IPS-20b (cell line): ENCODE data around the gene TNFRSF25.
"Not testable (repeated sequence)": the region's sequence is repeated elsewhere in the genome, so short reads cannot be mapped to it uniquely, and the experiment has no call there.

ENCODE experiments used
- H3K27ac ChIP-seq: one replicate; pipeline ENCODE4 v1.5.1; 2013; ENCODE audit warnings: low read length
- H3K27me3 ChIP-seq: 2 replicates; pipeline ENCODE4 v1.6.1; 2013; ENCODE audit warnings: mild to moderate bottlenecking, low read length, inconsistent platforms; ENCODE audit not compliant: insufficient read depth
- H3K36me3 ChIP-seq: 2 replicates; pipeline ENCODE4 v1.6.1; 2013; ENCODE audit warnings: low read depth, mild to moderate bottlenecking, inconsistent platforms, low read length, moderate library complexity; ENCODE audit not compliant: insufficient read depth
- H3K4me1 ChIP-seq: 2 replicates; pipeline ENCODE4 v1.6.1; 2013; ENCODE audit warnings: mild to moderate bottlenecking, control low read depth, inconsistent platforms, low read length, moderate library complexity; ENCODE audit not compliant: insufficient read depth
- H3K4me3 ChIP-seq: 2 replicates; pipeline ENCODE4 v1.5.1; 2013; ENCODE audit warnings: mild to moderate bottlenecking, low read length, inconsistent platforms
- H3K9ac ChIP-seq: 2 replicates; pipeline ENCODE4 v1.6.1; 2013; ENCODE audit warnings: low read depth, mild to moderate bottlenecking, inconsistent platforms, low read length, moderate library complexity
- H3K9me3 ChIP-seq: 2 replicates; pipeline ENCODE4 v1.6.1; 2013; ENCODE audit warnings: mild to moderate bottlenecking, low read depth, low read length, inconsistent platforms; ENCODE audit not compliant: insufficient read depth

Gene TNFRSF25

DNA sequence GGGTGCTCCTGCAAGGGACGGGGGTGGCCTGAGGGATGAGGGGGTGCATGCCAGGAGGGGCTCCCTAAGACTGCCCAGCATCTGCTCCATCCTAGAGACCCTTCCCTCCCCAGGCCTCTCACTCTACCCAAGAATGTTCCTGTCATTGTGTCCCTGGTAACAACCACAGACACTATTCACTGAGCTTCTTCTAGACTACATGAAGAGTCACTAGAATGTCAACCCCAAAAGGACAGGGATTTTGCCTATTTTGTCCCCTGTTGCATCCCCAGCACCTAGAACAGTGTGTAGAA is 2.9 kb downstream of the TNFRSF25 start:
- H3K4me3 ChIP-seq: no peak overlapping the region
- H3K4me1 ChIP-seq: peaks cover 4% of the 10 kb centered on the region; the same call in 1 of the 2 replicates
- peaks cover 6% of the 10 kb centered on the region for H3K36me3 ChIP-seq
- H3K9me3 ChIP-seq: no peaks in the 10 kb centered on the region
- peaks cover 17% of the 10 kb centered on the region; the same call in 1 of the 2 replicates for H3K27me3 ChIP-seq
- H3K9ac ChIP-seq: no peak overlapping the region
- no peak overlapping the region for H3K27ac ChIP-seq

GRCh38 chr1:6462412-6463119 is 3.4 kb downstream of the TNFRSF25 start:
- Histone ChIP-seq H3K27ac (no peak overlapping the region), H3K4me1 (peaks cover 4% of the 10 kb centered on the region; the same call in 1 of the 2 replicates), H3K4me3 (no peak overlapping the region), H3K27me3 (peaks cover 17% of the 10 kb centered on the region; the same call in 1 of the 2 replicates), H3K9me3 (no peaks in the 10 kb centered on the region), H3K9ac (no peak overlapping the region), H3K36me3 (peaks cover 6% of the 10 kb centered on the region; the same call in 1 of the 2 replicates)

- H3K9me3 ChIP-seq: no peaks in the 10 kb centered on the region
- H3K4me1 ChIP-seq: peaks cover 4% of the 10 kb centered on the region; the same call in 1 of the 2 replicates
- peaks cover 6% of the 10 kb centered on the region; the same call in 1 of the 2 replicates for H3K36me3 ChIP-seq
- peaks cover 16% of the 10 kb centered on the region for H3K27me3 ChIP-seq
- no peak overlapping the region for H3K4me3 ChIP-seq
- H3K27ac ChIP-seq: no peak overlapping the region
- H3K9ac ChIP-seq: no peak overlapping the region
Measured at GRCh38 chr1:6461538-6462411, 4.2 kb downstream of the TNFRSF25 start.

DNA sequence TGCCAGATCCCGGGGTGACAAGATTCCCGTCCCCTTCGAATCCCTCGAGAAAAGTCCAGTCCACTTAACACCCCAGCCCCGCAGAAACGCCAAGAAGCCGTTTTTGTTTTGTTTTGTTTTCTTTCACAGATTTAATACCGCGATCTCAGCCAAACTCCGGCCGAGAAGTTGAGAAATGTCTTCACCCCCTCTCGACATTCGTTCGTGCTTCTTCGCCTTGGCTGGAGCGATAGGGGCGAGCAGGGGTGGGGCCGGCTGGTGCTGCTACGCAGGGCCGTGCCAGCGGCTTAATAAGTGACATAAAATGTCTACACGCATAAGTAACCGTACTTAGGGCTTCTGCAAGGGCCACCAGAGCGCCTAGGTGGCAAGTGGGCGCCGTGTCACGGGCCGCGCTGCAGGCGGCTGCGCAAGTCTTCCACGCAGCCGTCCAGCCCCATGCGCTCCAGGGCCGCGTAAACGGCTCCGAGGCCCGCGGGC is 4.9 kb downstream of the TNFRSF25 start:
- no peak overlapping the region for H3K27ac ChIP-seq
- H3K27me3 ChIP-seq: peaks cover 16% of the 10 kb centered on the region
- peaks cover 6% of the 10 kb centered on the region; the same call in 1 of the 2 replicates for H3K36me3 ChIP-seq
- H3K4me1 ChIP-seq: peaks cover 4% of the 10 kb centered on the region; the same call in 1 of the 2 replicates
- no peak overlapping the region; the same call in 1 of the 2 replicates for H3K9ac ChIP-seq
- H3K9me3 ChIP-seq: no peaks in the 10 kb centered on the region
- H3K4me3 ChIP-seq: no peak overlapping the region

DNA sequence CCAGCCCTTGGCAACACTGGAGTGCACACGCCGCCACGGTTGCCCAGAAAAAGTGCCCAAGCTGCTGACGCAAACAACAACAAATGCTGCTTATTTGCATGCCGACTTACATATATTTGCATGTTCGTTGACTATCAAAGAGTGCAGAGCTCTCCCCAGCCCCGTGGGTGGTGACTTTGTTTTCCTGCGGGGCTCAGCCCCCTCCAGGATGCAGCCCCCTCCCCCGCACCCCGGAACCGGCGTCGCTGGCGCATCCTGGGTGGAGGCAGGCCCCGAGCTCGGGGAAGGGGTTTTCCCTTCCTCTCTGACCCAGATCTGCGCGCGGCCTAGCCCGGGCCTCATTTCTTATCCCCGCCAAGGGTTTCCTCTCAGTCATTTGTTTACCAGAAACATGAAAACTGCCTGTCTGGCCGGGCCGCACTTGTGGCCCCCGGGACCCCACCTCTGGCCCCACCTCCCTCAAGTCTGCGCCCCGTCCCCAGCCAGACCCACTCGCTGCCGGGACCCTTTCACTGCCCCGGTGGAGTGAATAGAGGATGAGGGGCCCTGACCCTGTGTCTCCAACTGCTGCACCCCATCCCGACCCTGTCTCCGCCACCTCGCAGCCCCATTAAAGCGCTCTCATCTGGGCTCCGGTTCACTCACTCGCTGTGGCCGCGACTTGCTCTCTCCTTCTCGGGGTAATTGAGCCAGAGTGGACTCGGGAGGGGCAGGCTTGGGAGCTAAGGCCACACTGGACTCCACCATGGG is 5.5 kb downstream of the TNFRSF25 start:
- H3K4me1 ChIP-seq: peaks cover 4% of the 10 kb centered on the region; the same call in 1 of the 2 replicates
- peaks cover 17% of the 10 kb centered on the region for H3K27me3 ChIP-seq
- peak overlapping the region; percentile 54; the same call in 1 of the 2 replicates for H3K4me3 ChIP-seq
- H3K36me3 ChIP-seq: peaks cover 6% of the 10 kb centered on the region; the same call in 1 of the 2 replicates
- no peak overlapping the region for H3K27ac ChIP-seq
- no peaks in the 10 kb centered on the region for H3K9me3 ChIP-seq
- no peak overlapping the region; the same call in 1 of the 2 replicates for H3K9ac ChIP-seq

GRCh38 chr1:6459850-6460265 is 6.1 kb downstream of the TNFRSF25 start:
- peak overlapping the region; percentile 54; the same call in 1 of the 2 replicates for H3K4me3 ChIP-seq
- no peaks in the 10 kb centered on the region for H3K9me3 ChIP-seq
- H3K36me3 ChIP-seq: peaks cover 6% of the 10 kb centered on the region; the same call in 1 of the 2 replicates
- no peak overlapping the region for H3K27ac ChIP-seq
- H3K9ac ChIP-seq: no peak overlapping the region; the same call in 1 of the 2 replicates
- peaks cover 21% of the 10 kb centered on the region for H3K27me3 ChIP-seq
- H3K4me1 ChIP-seq: peaks cover 4% of the 10 kb centered on the region; the same call in 1 of the 2 replicates

DNA sequence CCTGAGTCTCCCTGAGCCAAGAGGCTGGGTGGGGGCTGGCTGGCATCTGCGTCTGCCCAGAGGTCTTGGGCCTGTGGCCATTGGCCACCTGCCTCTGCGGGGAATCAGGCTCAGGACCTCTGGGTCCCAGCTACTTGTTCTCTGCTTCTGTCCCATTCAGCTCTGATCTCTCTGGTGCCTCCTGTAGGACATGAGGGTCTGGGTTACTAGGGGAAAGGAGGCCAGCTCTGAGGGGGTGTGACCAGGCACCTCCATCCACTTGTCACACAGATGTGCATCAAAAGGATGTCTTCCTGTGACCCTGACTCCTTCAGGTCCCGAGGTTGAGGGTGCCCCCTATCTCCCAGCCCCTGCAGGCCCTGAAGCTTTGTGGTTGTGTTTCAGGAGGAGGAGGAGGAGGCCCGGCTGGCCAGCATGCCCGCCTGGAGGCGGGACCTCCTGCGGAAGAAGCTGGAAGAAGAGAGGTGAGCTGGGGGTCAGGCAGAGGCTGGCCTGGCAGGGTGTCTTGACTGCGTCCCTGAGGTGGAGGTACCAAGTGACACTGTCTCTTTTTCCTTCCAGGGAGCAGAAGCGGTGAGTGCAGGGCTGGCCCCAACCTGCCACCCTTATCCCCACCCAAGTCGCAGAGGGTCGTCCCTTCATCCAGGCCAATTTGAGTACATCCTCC is 9.0 kb downstream of the TNFRSF25 start:
- H3K9me3 ChIP-seq: no peaks in the 10 kb centered on the region
- no peaks in the 10 kb centered on the region for H3K36me3 ChIP-seq
- no peak overlapping the region for H3K9ac ChIP-seq
- peaks cover 4% of the 10 kb centered on the region; the same call in 1 of the 2 replicates for H3K4me1 ChIP-seq
- H3K4me3 ChIP-seq: no peak overlapping the region
- peaks cover 47% of the 10 kb centered on the region for H3K27me3 ChIP-seq
- H3K27ac ChIP-seq: no peak overlapping the region

- H3K9me3 ChIP-seq, H3K27ac ChIP-seq, H3K9ac ChIP-seq, H3K4me3 ChIP-seq, H3K36me3 ChIP-seq, H3K4me1 ChIP-seq: not testable (repeated sequence)
- H3K27me3 ChIP-seq: peaks cover 48% of the 10 kb centered on the region
Measured at GRCh38 chr1:6455752-6456520, 10.0 kb downstream of the TNFRSF25 start.

GRCh38 chr1:6454856-6455751 is 10.9 kb downstream of the TNFRSF25 start:
- Histone ChIP-seq H3K4me1 (no peaks in the 10 kb centered on the region), H3K27ac (no peak overlapping the region), H3K9me3 (no peaks in the 10 kb centered on the region), H3K27me3 (peaks cover 54% of the 10 kb centered on the region), H3K9ac (no peak overlapping the region), H3K36me3 (no peaks in the 10 kb centered on the region), H3K4me3 (no peak overlapping the region; the same call in 1 of the 2 replicates)
